ENCODE measurements around the gene INKA1.

The INKA1 gene

GRCh38 chr3:49794926-49795905, 7.8 kb upstream of the INKA1 start:
- H3K9ac ChIP-seq (ENCODE audit: low read depth in 1 of 2, low read length in 2 of 2) = no peak overlapping the region
- no peaks in the 10 kb centered on the region for H3K27me3 ChIP-seq (ENCODE audit: control insufficient read depth in 2 of 2, insufficient read depth in 2 of 2, low read length in 2 of 2)
- no peaks in the 10 kb centered on the region for H3K4me1 ChIP-seq (ENCODE audit: control insufficient read depth in 2 of 2, insufficient read depth in 2 of 2, low read length in 2 of 2)
- H3K36me3 ChIP-seq (ENCODE audit: control insufficient read depth in 2 of 2, insufficient read depth in 2 of 2, low read length in 2 of 2) = no peaks in the 10 kb centered on the region
- no peak overlapping the region for H3K27ac ChIP-seq (ENCODE audit: low read depth in 2 of 2, low read length in 2 of 2)
- no peaks in the 10 kb centered on the region for H3K9me3 ChIP-seq (ENCODE audit: control insufficient read depth in 2 of 2, low read length in 2 of 2)
- no peak overlapping the region for H3K4me3 ChIP-seq (ENCODE audit: low read length in 2 of 2)

GRCh38 chr3:49799105-49799504, 4.0 kb upstream of the INKA1 start:
- Histone ChIP-seq H3K4me1 (ENCODE audit: control insufficient read depth in 2 of 2, insufficient read depth in 2 of 2, low read length in 2 of 2) (peaks cover 9 to 13% of the 10 kb centered on the region in 2 donors), H3K4me3 (ENCODE audit: low read length in 2 of 2) (no peak overlapping the region), H3K27me3 (ENCODE audit: control insufficient read depth in 2 of 2, insufficient read depth in 2 of 2, low read length in 2 of 2) (peaks cover 0 to 2% of the 10 kb centered on the region in 2 donors), H3K27ac (ENCODE audit: low read depth in 2 of 2, low read length in 2 of 2) (no peak overlapping the region), H3K9me3 (ENCODE audit: control insufficient read depth in 2 of 2, low read length in 2 of 2) (no peaks in the 10 kb centered on the region), H3K36me3 (ENCODE audit: control insufficient read depth in 2 of 2, insufficient read depth in 2 of 2, low read length in 2 of 2) (no peaks in the 10 kb centered on the region), H3K9ac (ENCODE audit: low read depth in 1 of 2, low read length in 2 of 2) (no peak overlapping the region)

GRCh38 chr3:49799761-49800160, 3.3 kb upstream of the INKA1 start, which contains the start of gene CDHR4:
Gene CDHR4 (minus strand): TSS chr3:49799873. CDS start chr3:49799812, 61 bp downstream.
- H3K27me3 ChIP-seq (ENCODE audit: control insufficient read depth in 2 of 2, insufficient read depth in 2 of 2, low read length in 2 of 2) = peaks cover 0 to 2% of the 10 kb centered on the region in 2 donors
- no peaks in the 10 kb centered on the region for H3K9me3 ChIP-seq (ENCODE audit: control insufficient read depth in 2 of 2, low read length in 2 of 2)
- no peaks in the 10 kb centered on the region for H3K36me3 ChIP-seq (ENCODE audit: control insufficient read depth in 2 of 2, insufficient read depth in 2 of 2, low read length in 2 of 2)
- H3K27ac ChIP-seq (ENCODE audit: low read depth in 2 of 2, low read length in 2 of 2) = no peak within 1 kb of the TSS
- H3K4me1 ChIP-seq (ENCODE audit: control insufficient read depth in 2 of 2, insufficient read depth in 2 of 2, low read length in 2 of 2) = peaks cover 14 to 16% of the 10 kb centered on the region in 2 donors
- no peak within 1 kb of the TSS for H3K9ac ChIP-seq (ENCODE audit: low read depth in 1 of 2, low read length in 2 of 2)
- H3K4me3 ChIP-seq (ENCODE audit: low read length in 2 of 2) = no peak within 1 kb of the TSS

GRCh38 chr3:49801160-49801559, 1.9 kb upstream of the INKA1 start:
- H3K9me3 ChIP-seq (ENCODE audit: control insufficient read depth in 2 of 2, low read length in 2 of 2) = no peaks in the 10 kb centered on the region
- peaks cover 23 to 27% of the 10 kb centered on the region in 2 donors for H3K4me1 ChIP-seq (ENCODE audit: control insufficient read depth in 2 of 2, insufficient read depth in 2 of 2, low read length in 2 of 2)
- no peak overlapping the region for H3K4me3 ChIP-seq (ENCODE audit: low read length in 2 of 2)
- no peak overlapping the region for H3K27ac ChIP-seq (ENCODE audit: low read depth in 2 of 2, low read length in 2 of 2)
- H3K36me3 ChIP-seq (ENCODE audit: control insufficient read depth in 2 of 2, insufficient read depth in 2 of 2, low read length in 2 of 2) = no peaks in the 10 kb centered on the region
- no peak overlapping the region for H3K9ac ChIP-seq (ENCODE audit: low read depth in 1 of 2, low read length in 2 of 2)
- peaks cover 0 to 2% of the 10 kb centered on the region in 2 donors for H3K27me3 ChIP-seq (ENCODE audit: control insufficient read depth in 2 of 2, insufficient read depth in 2 of 2, low read length in 2 of 2)

- Histone ChIP-seq H3K9ac (ENCODE audit: low read depth in 1 of 2, low read length in 2 of 2) (peak overlapping the region; percentile 56 to 72), H3K9me3 (ENCODE audit: control insufficient read depth in 2 of 2, low read length in 2 of 2) (no peaks in the 10 kb centered on the region), H3K4me3 (ENCODE audit: low read length in 2 of 2) (peak overlapping the region; percentile 75 to 89), H3K27me3 (ENCODE audit: control insufficient read depth in 2 of 2, insufficient read depth in 2 of 2, low read length in 2 of 2) (peaks cover 0 to 2% of the 10 kb centered on the region in 2 donors), H3K36me3 (ENCODE audit: control insufficient read depth in 2 of 2, insufficient read depth in 2 of 2, low read length in 2 of 2) (no peaks in the 10 kb centered on the region), H3K4me1 (ENCODE audit: control insufficient read depth in 2 of 2, insufficient read depth in 2 of 2, low read length in 2 of 2) (peaks cover 23 to 27% of the 10 kb centered on the region in 2 donors), H3K27ac (ENCODE audit: low read depth in 2 of 2, low read length in 2 of 2) (peak overlapping the region; percentile 77 to 90)
These were observed 542 bp downstream of the INKA1 start for GRCh38 chr3:49803465-49804140.

GRCh38 chr3:49804141-49805041, 1.3 kb downstream of the INKA1 start:
- peak overlapping the region; percentile 75 to 89 for H3K4me3 ChIP-seq (ENCODE audit: low read length in 2 of 2)
- H3K27ac ChIP-seq (ENCODE audit: low read depth in 2 of 2, low read length in 2 of 2) = peak overlapping the region in 1 of 2 donors; percentile 90
- H3K36me3 ChIP-seq (ENCODE audit: control insufficient read depth in 2 of 2, insufficient read depth in 2 of 2, low read length in 2 of 2) = peaks cover 5 to 7% of the 10 kb centered on the region in 2 donors
- H3K4me1 ChIP-seq (ENCODE audit: control insufficient read depth in 2 of 2, insufficient read depth in 2 of 2, low read length in 2 of 2) = peaks cover 23 to 27% of the 10 kb centered on the region in 2 donors
- H3K27me3 ChIP-seq (ENCODE audit: control insufficient read depth in 2 of 2, insufficient read depth in 2 of 2, low read length in 2 of 2) = peaks cover 0 to 2% of the 10 kb centered on the region in 2 donors
- no peaks in the 10 kb centered on the region for H3K9me3 ChIP-seq (ENCODE audit: control insufficient read depth in 2 of 2, low read length in 2 of 2)
- H3K9ac ChIP-seq (ENCODE audit: low read depth in 1 of 2, low read length in 2 of 2) = no peak overlapping the region

GRCh38 chr3:49805367-49805782, 2.3 kb downstream of the INKA1 start:
- peaks cover 0 to 2% of the 10 kb centered on the region in 2 donors for H3K27me3 ChIP-seq (ENCODE audit: control insufficient read depth in 2 of 2, insufficient read depth in 2 of 2, low read length in 2 of 2)
- H3K4me1 ChIP-seq (ENCODE audit: control insufficient read depth in 2 of 2, insufficient read depth in 2 of 2, low read length in 2 of 2) = peaks cover 23 to 27% of the 10 kb centered on the region in 2 donors
- H3K9ac ChIP-seq (ENCODE audit: low read depth in 1 of 2, low read length in 2 of 2) = peak overlapping the region in 1 of 2 donors; percentile 12

GRCh38 chr3:49805897-49806701, 3.0 kb downstream of the INKA1 start:
- Histone ChIP-seq H3K27ac (ENCODE audit: low read depth in 2 of 2, low read length in 2 of 2) (peak overlapping the region; percentile 60 to 69), H3K9ac (ENCODE audit: low read depth in 1 of 2, low read length in 2 of 2) (peak overlapping the region; percentile 12 to 24), H3K4me3 (ENCODE audit: low read length in 2 of 2) (no peak overlapping the region), H3K27me3 (ENCODE audit: control insufficient read depth in 2 of 2, insufficient read depth in 2 of 2, low read length in 2 of 2) (peaks cover 0 to 2% of the 10 kb centered on the region in 2 donors), H3K4me1 (ENCODE audit: control insufficient read depth in 2 of 2, insufficient read depth in 2 of 2, low read length in 2 of 2) (peaks cover 23 to 27% of the 10 kb centered on the region in 2 donors), H3K9me3 (ENCODE audit: control insufficient read depth in 2 of 2, low read length in 2 of 2) (no peaks in the 10 kb centered on the region), H3K36me3 (ENCODE audit: control insufficient read depth in 2 of 2, insufficient read depth in 2 of 2, low read length in 2 of 2) (peaks cover 17 to 21% of the 10 kb centered on the region in 2 donors)

More at GRCh38 chr3:49805367-49805782, 2.3 kb downstream of the INKA1 start:
- peak overlapping the region; percentile 60 to 69 for H3K27ac ChIP-seq (ENCODE audit: low read depth in 2 of 2, low read length in 2 of 2)
- no peak overlapping the region for H3K4me3 ChIP-seq (ENCODE audit: low read length in 2 of 2)
- H3K36me3 ChIP-seq (ENCODE audit: control insufficient read depth in 2 of 2, insufficient read depth in 2 of 2, low read length in 2 of 2) = peaks cover 14 to 17% of the 10 kb centered on the region in 2 donors
- H3K9me3 ChIP-seq (ENCODE audit: control insufficient read depth in 2 of 2, low read length in 2 of 2) = no peaks in the 10 kb centered on the region

GRCh38 chr3:49806850-49807249, 3.8 kb downstream of the INKA1 start:
- Histone ChIP-seq H3K27ac (ENCODE audit: low read depth in 2 of 2, low read length in 2 of 2) (peak overlapping the region; percentile 10 to 61), H3K9ac (ENCODE audit: low read depth in 1 of 2, low read length in 2 of 2) (peak overlapping the region in 1 of 2 donors; percentile 24), H3K36me3 (ENCODE audit: control insufficient read depth in 2 of 2, insufficient read depth in 2 of 2, low read length in 2 of 2) (peaks cover 18 to 27% of the 10 kb centered on the region in 2 donors), H3K4me1 (ENCODE audit: control insufficient read depth in 2 of 2, insufficient read depth in 2 of 2, low read length in 2 of 2) (peaks cover 23 to 24% of the 10 kb centered on the region in 2 donors), H3K4me3 (ENCODE audit: low read length in 2 of 2) (no peak overlapping the region), H3K27me3 (ENCODE audit: control insufficient read depth in 2 of 2, insufficient read depth in 2 of 2, low read length in 2 of 2) (peaks cover 0 to 2% of the 10 kb centered on the region in 2 donors), H3K9me3 (ENCODE audit: control insufficient read depth in 2 of 2, low read length in 2 of 2) (no peaks in the 10 kb centered on the region)

Data from mucosa of rectum (tissue), 2 donors.